GM21619 (cell line): Measurements from ENCODE around the gene FAT1.

Experiments
- ATAC-seq: cut with Tn5 transposase; IDR thresholded peaks from one replicate; pipeline ENCODE4 v1.9.1; 2021; ENCODE audit not compliant: unreplicated experiment

The FAT1 gene

DNA sequence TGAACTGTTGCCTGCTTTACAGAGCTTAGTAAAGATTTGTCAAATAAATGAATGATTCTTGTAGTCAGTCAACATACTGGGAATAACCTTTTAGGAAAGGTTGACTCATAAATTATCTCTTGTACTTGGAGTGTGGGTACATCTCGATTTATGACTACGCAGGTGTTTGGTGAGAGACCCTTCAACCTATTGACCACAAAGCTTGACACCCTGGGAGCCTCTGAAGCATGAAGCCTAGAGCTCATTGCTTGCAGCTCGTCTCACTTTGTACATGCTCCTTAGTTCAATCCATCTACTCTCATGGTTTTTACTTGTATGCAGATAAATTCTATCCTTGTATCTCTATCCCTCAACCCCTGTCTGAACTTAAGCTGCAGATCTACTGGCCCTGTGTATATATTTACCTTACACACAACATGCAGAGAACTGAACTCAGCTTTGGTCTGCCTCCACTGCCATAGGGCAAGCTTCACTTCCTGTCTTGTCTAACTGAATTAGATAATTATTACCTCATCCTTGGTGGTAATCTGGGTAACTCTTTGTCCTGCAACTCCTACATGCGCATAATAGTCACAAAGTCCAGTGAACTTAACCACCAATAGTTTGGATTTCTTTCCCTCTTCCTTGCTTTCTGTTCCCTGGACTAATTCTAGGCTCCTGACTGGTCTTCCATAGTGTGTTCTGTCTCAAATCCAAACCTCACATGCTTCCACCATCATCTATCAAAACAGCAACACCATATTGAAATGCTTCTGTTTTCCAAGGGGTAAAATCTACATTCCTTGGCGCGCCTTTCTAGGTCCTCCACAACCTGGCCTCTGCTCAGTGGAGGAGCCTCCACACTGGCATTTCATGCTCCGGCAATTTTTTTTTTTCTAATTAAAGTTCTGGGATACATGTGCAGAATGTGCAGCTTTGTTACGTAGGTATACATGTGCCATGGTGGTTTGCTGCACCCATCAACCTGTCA lies 32.2 kb upstream of the FAT1 start:
- ATAC-seq = no peak

GRCh38 chr4:186754976-186755375 lies 31.3 kb upstream of the FAT1 start:
- ATAC-seq = no peak

- ATAC-seq = no peak
Observed at GRCh38 chr4:186752325-186752724, 28.7 kb upstream of the FAT1 start.

GRCh38 chr4:186749611-186750281 lies 26.1 kb upstream of the FAT1 start:
- no peak for ATAC-seq

DNA sequence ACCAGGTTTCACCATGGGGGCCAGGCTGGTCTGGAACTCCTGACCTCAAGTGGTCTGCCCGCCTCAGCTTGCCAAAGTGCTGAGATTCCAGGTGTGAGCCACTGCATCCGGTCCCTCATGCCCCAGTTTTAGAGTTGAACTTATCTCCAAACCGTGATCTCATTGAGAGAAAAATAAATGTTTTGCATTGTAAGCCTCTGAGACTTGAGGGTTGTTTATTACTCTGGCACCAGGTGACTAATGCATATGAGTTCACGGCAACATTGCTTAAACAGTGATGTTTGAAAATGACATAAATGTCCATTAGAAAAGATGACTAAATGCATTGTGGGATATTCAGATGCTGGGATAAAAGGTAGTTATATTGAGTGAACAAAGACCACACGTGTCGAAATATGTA lies 22.9 kb upstream of the FAT1 start:
- no peak for ATAC-seq

- ATAC-seq = no peak
Observed at GRCh38 chr4:186743261-186743660, 19.6 kb upstream of the FAT1 start.

DNA sequence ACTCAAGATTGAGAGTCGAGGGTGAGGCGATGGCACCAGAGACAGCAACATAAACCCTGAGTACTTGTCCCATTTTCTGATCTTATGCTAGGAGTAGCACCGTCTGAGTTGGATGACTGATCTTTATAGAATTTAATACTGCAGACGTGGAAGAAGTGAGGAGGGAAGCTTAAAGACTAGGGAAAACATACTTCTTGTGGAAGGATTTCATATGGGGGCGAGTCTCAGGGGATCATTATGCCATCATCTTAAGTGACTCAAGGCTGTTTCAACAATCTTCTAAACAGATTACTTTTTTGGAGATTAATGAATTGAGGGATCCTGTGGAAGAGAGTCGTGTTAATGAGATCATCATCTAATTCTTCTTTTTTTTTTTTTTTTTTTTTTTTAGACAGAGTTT lies 17.2 kb upstream of the FAT1 start:
- no peak for ATAC-seq

- no peak for ATAC-seq
Observed at GRCh38 chr4:186739802-186740434, 16.3 kb upstream of the FAT1 start.

DNA sequence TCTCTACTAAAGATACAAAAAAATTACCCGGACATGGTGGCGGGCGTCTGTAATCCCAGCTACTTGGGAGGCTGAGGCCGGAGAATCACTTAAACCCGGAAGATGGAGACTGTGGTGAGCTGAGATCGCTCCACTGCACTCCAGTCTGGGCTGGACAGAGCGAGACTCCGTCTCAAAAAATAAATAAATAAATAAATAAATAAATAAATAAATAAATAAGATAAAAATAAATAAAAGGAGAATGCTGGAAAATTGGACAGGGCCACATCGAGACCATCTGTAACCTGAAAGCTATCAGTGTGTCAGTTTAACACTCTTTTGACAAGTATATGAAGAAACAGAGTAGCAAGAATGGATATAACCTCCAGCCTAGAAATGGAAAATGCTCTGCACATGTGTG lies 15.7 kb upstream of the FAT1 start:
- no peak for ATAC-seq

DNA sequence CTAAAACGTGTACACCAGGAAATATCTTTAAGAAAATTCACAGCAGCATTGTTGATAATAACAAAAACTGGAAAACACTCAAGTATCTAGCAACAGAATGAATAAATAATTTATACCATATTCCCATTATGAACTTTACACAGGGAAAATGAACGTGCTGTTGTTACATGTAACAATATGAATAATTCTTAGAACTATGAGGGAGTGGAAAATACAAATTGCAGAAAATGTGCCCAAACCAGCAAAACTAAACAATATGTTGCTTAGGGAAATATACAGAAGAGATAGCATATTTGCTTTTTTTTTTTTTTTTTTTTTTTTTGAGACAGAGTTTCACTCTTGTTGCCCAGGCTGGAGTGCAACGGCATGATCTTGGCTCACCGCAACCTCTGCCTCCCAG lies 14.8 kb upstream of the FAT1 start:
- ATAC-seq = no peak

DNA sequence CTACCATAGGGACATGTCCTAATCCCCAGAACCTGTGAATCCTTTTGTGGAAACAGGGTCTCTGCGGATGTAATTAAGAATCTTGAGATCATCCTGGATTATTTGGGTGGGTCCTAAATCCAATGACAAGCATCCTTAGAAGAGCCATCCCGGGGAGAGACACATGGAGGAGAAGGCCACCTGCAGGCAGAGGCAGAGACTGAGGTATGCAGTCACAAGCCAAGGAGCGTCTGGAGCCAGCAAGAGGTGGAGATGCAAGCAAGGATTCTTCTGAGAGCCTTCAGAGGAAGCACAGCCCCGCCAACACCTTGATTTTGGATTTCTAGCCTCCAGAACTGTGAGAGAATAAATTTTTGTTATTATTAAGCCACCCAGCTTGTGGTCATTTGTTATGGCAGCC lies 13.8 kb upstream of the FAT1 start:
- ATAC-seq = no peak

GRCh38 chr4:186736466-186736865 lies 12.8 kb upstream of the FAT1 start:
- no peak for ATAC-seq

- no peak for ATAC-seq
Observed at GRCh38 chr4:186734251-186734650, 10.6 kb upstream of the FAT1 start.

- ATAC-seq = no peak
Observed at GRCh38 chr4:186733778-186734177, 10.1 kb upstream of the FAT1 start.

- ATAC-seq = no peak
Observed at GRCh38 chr4:186730621-186731020, 7.0 kb upstream of the FAT1 start.

DNA sequence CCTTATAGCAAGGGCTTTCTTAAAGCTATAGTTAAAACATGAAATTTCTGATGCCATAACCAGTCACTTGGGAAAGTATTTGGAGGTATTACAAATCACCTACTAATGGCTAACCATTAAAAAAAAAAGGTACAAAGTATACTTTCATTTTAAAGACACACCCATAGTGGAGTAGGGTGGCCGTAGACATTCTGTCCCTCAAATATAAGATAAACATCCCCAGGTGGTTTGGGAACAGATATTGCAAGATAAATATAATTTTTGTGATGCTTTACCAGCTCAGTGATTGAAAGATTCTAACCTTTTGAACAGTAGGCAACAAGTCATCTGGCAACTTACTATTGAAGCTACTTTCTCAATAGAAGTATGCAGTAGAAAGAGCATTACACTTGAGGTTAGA lies 6.2 kb upstream of the FAT1 start:
- no peak for ATAC-seq

GRCh38 chr4:186728631-186729271 lies 5.1 kb upstream of the FAT1 start:
- no peak for ATAC-seq

- no peak for ATAC-seq
Observed at GRCh38 chr4:186727977-186728519, 4.4 kb upstream of the FAT1 start.

DNA sequence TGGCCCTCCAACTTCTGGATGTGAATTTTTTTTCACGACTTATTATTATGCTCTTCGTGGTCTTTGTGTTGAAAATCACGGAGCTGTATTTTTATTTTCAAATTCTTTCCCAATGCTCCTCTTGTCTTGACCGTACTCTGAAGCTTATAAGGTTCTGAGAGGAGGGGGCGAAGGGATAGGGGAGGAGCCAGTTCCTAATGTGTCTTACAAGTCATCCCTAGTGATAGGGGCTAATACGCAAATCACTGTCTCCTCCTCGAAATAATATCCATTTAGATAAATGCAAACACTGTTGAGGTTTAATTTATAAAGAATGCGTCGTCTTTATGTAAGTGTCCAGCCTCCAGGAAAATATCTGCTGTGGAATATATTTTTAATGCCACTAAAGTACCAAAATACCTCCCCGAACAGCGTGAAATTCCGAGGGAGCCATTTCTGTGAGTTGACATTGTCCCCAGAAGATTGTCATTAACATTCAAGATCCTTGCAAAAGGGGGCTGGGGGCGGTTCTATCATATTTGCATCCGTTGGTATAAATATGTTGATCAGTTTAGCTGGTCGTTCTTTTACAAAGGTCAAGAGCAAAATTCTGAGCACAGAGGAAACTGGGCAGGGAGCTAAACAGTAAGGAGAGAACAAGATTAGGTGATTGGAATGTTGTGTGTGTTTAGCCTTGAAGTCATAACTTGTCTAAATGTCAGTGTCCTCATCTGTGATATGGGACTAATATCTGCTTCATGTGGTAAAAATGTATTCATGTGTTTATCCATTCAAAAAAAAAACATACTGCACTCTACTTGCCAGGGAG lies 3.7 kb upstream of the FAT1 start:
- ATAC-seq = no peak

DNA sequence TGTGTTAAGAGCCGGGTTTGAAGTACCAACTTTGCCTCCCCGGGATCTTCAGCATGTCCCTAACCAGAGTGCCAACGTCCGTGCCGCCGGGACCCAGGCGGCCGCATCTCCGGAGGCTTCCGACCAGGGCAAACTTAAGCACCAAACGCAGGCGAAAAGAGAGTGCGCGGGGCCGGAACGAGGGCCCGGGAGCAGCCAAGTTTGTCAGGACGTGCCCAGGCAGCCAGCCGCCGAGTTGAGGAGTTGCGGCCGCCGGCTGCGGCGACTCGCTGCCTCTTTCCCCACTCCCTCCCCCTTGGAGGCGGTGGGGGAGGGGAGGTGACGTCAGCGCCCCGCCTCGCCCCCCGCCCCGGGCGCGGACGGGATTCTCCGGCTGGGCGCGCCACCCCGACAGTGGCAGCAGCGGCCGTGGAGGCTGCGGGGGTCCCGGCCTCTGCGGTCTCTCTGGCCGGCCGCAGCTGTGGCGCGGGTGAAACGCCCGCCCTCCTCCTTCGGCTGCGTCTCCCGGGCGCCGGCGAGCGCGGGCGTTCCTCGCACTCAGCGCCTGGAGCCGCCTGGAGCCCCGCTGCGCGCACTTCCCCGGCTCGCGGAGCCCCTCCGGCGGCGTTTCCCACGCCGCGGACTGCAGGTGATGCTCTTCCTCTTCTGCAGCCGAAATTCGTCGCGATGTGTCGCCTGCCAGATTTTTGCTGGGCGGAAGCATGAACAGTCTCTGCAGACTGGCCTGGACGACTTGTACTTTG lies 2.9 kb upstream of the FAT1 start:
- no peak for ATAC-seq
